Uterus (tissue), 4 donors: Measurements from ENCODE around the gene NUP62. TPM values are rescaled to one million over a fixed set of nuclear protein-coding genes. Genes with fewer than 3 reads are reported as not detected.

Experiments
- DNase-seq, 2 donors: peaks; one replicate each; pipeline ENCODE4 v3.0.0-alpha.2; 2019 to 2020
- H3K27ac ChIP-seq, 2 donors: fragments of 200-600 bp; sonication (generic); 1 replicate in 1 of 2; 2 replicates in 1 of 2; pipeline ENCODE4 v1.5.1; 2016 to 2018
- H3K27me3 ChIP-seq, 2 donors: fragments of 200-600 bp; sonication (generic); one replicate each; pipeline ENCODE4 v1.5.1; 2018 to 2019; ENCODE audit warnings: control low read depth in 1 of 2
- H3K36me3 ChIP-seq, 2 donors: fragments of 200-600 bp; sonication (generic); one replicate each; pipeline ENCODE4 v1.5.1; 2019; ENCODE audit warnings: control low read depth in 1 of 2
- H3K4me1 ChIP-seq, 2 donors: fragments of 200-600 bp; sonication (generic); one replicate each; pipeline ENCODE4 v1.5.1; 2018 to 2019; ENCODE audit warnings: control low read depth in 1 of 2
- H3K4me3 ChIP-seq, 2 donors: fragments of 200-600 bp; sonication (generic); 1 replicate in 1 of 2; 2 replicates in 1 of 2; pipeline ENCODE4 v1.5.1; 2018 to 2019; ENCODE audit warnings: mild to moderate bottlenecking in 1 of 2
- H3K9me3 ChIP-seq, 2 donors: fragments of 200-600 bp; sonication (generic); one replicate each; pipeline ENCODE4 v1.5.1; 2019; ENCODE audit warnings: control low read depth in 1 of 2
- CTCF ChIP-seq, 4 experiments: fragments of 200-600 bp in 2 of 4; fragments of 450-650 bp in 2 of 4; sonication (generic) in 2 of 4; IDR thresholded peaks; one replicate each; pipeline ENCODE4 v1.5.1; 2016 to 2019; ENCODE audit warnings: antibody characterized with exemption in 4 of 4, mild to moderate bottlenecking in 2 of 4, moderate library complexity in 1 of 4
- POLR2A ChIP-seq, 2 donors: fragments of 450-650 bp; IDR thresholded peaks; one replicate each; pipeline ENCODE4 v1.6.1; 2016; ENCODE audit warnings: antibody characterized with exemption in 2 of 2, mild to moderate bottlenecking in 1 of 2, moderate library complexity in 1 of 2
- intact Hi-C: fragments of 100-400 bp; cut with DNase I; formaldehyde crosslinking; loops from one replicate; pipeline ENCODE4 v1.15.1; 2023; ENCODE audit warnings: low total_unique reads
- total RNA-seq, 4 donors: library from RNA; depleted of rRNA in 3 of 4; stranded (reverse); fragments of >200 nt in 3 of 4; gene quantifications; one replicate each; pipeline versions ENCODE4 v1.1.0 to v1.2.4, GENCODE V29; 2014 to 2023
- donor health status: DM: yes; HTN: yes; CAD: no.

NUP62 gene
- total RNA-seq, 4 donors from 2014 or later, result 12.1 to 40.4 (median 24.6) TPM

- Histone ChIP-seq H3K4me1 (peaks cover 0 to 8% of the 10 kb centered on the region in 2 donors), H3K36me3 (no peaks in the 10 kb centered on the region), H3K9me3 (no peaks in the 10 kb centered on the region), H3K27me3 (no peaks in the 10 kb centered on the region), H3K4me3 (no peak overlapping the region), H3K27ac (no peak overlapping the region)
- DNase-seq, result peak; percentile 30 to 32
- intact Hi-C loops, result no loop called here
- TF ChIP-seq CTCF (IDR thresholded peaks at IDR 0.05), result no peak
- no peak for TF ChIP-seq POLR2A (IDR thresholded peaks at IDR 0.05)
These were observed 68.2 kb downstream of the NUP62 start for GRCh38 chr19:49861107-49861506.

GRCh38 chr19:49860336-49861102 is 68.8 kb downstream of the NUP62 start:
- intact Hi-C loops, result no loop called here
- Histone ChIP-seq H3K4me1 (peaks cover 0 to 7% of the 10 kb centered on the region in 2 donors), H3K27ac (no peak overlapping the region), H3K4me3 (no peak overlapping the region), H3K36me3 (no peaks in the 10 kb centered on the region), H3K9me3 (no peaks in the 10 kb centered on the region), H3K27me3 (no peaks in the 10 kb centered on the region)
- TF ChIP-seq CTCF (IDR thresholded peaks at IDR 0.05) (no peak), POLR2A (IDR thresholded peaks at IDR 0.05) (no peak)
- DNase-seq, result peak in 1 of 2 donors; percentile 26

GRCh38 chr19:49859682-49860335 is 69.5 kb downstream of the NUP62 start:
- intact Hi-C loops, result no loop called here
- H3K27me3 ChIP-seq, result no peaks in the 10 kb centered on the region
- no peak overlapping the region for H3K4me3 ChIP-seq
- no peaks in the 10 kb centered on the region for H3K9me3 ChIP-seq
- TF ChIP-seq POLR2A (IDR thresholded peaks at IDR 0.05) (no peak), CTCF (IDR thresholded peaks at IDR 0.05) (no peak)
- no peaks in the 10 kb centered on the region for H3K36me3 ChIP-seq
- DNase-seq, result peak in 1 of 2 donors; percentile 23
- no peak overlapping the region for H3K27ac ChIP-seq
- peaks cover 0 to 1% of the 10 kb centered on the region in 2 donors for H3K4me1 ChIP-seq

GRCh38 chr19:49858088-49858985 is 71.0 kb downstream of the NUP62 start:
- intact Hi-C loops, result no loop called here

More at GRCh38 chr19:49858088-49858985, 71.0 kb downstream of the NUP62 start:
- H3K27me3 ChIP-seq, result no peaks in the 10 kb centered on the region
- DNase-seq, result peak; percentile 16 to 26
- peak overlapping the region in 1 of 2 donors; percentile 7 for H3K27ac ChIP-seq
- H3K36me3 ChIP-seq, result no peaks in the 10 kb centered on the region
- no peak overlapping the region for H3K4me3 ChIP-seq
- H3K9me3 ChIP-seq, result no peaks in the 10 kb centered on the region
- TF ChIP-seq POLR2A (IDR thresholded peaks at IDR 0.05) (no peak), CTCF (IDR thresholded peaks at IDR 0.05) (no peak)
- no peaks in the 10 kb centered on the region for H3K4me1 ChIP-seq
